GM12878 (cell line): ENCODE measurements around the gene LRSAM1. TPM values are rescaled to one million over a fixed set of nuclear protein-coding genes. Genes with fewer than 3 reads are reported as not detected.

ENCODE experiments used
- ATAC-seq: fragments of 200-7000 bp; cut with Tn5 transposase; 3 replicates; pipeline ENCODE4 v1.9.1; 2020; ENCODE audit warnings: mild to moderate bottlenecking, moderate library complexity
- BruUV-seq: library from RNA; stranded (reverse); fragments of 400-500 nt; replicated peaks from 2 replicates; lab custom pipeline; 2021; lab: Mats Ljungman, UMichigan
- CTCF ChIA-PET: fragments of 300-600 bp; sonication (Branson Sonifier 250); formaldehyde crosslinking; extraction: SDS; loops from one replicate; lab custom pipeline; 2021; ENCODE audit warnings: inconsistent platforms; lab: Yijun Ruan, JAX
- POLR2A ChIA-PET: fragments of 350-600 bp; formaldehyde crosslinking; extraction: SDS; loops from one replicate; lab custom pipeline; 2021; ENCODE audit warnings: inconsistent platforms; lab: Charles Lee
- RAD21 ChIA-PET: fragments of 300-600 bp; sonication (Branson Sonifier 250); formaldehyde crosslinking; loops from one replicate; lab custom pipeline; 2023; ENCODE audit warnings: antibody characterized with exemption; ENCODE audit not compliant: unreplicated experiment; lab: Charles Lee
- SMC1A ChIA-PET: fragments of 300-600 bp; sonication (Branson Sonifier 250); formaldehyde crosslinking; loops from one replicate; lab custom pipeline; 2023; ENCODE audit not compliant: unreplicated experiment, uncharacterized antibody; lab: Charles Lee
- DNase-seq: peaks from one replicate; pipeline ENCODE4 v3.0.0-alpha.2; 2011; ENCODE audit warnings: low read depth, low spot score
- FAIRE-seq: peaks from 3 replicates; lab custom pipeline; 2011; peaks lifted over from hg19 to GRCh38; lab: Jason Lieb, UNC
- H2AFZ ChIP-seq: 2 replicates; pipeline ENCODE4 v1.6.0; 2011; ENCODE audit warnings: low read depth, low read length, control low read depth; ENCODE audit not compliant: control insufficient read depth
- H3K27ac ChIP-seq: 2 replicates; pipeline ENCODE4 v1.5.1; 2011; ENCODE audit warnings: control low read depth; ENCODE audit not compliant: control insufficient read depth, insufficient read depth
- H3K27me3 ChIP-seq, 2 experiments: replicated peaks in 1 of 2; 2 replicates each; pipeline versions ENCODE4 v1.6.0 to v1.6.1; 2011; ENCODE audit warnings: low read length in 1 of 2; ENCODE audit not compliant: control insufficient read depth in 2 of 2, insufficient read depth in 2 of 2
- H3K36me3 ChIP-seq, 2 experiments: 2 replicates each; pipeline ENCODE4 v1.5.1; 2011; ENCODE audit warnings: low read length in 1 of 2; ENCODE audit not compliant: control insufficient read depth in 2 of 2, insufficient read depth in 2 of 2
- H3K4me1 ChIP-seq: 2 replicates; pipeline ENCODE4 v1.6.1; 2011; ENCODE audit warnings: mild to moderate bottlenecking, low read length, moderate library complexity, mixed read lengths; ENCODE audit not compliant: control insufficient read depth, insufficient read depth
- H3K4me2 ChIP-seq: 2 replicates; pipeline ENCODE4 v1.6.0; 2011; ENCODE audit warnings: control low read depth; ENCODE audit not compliant: control insufficient read depth, insufficient read depth
- H3K4me3 ChIP-seq: fragments of 200-600 bp; sonication (generic); 2 replicates; pipeline ENCODE4 v1.5.1; 2016
- H3K79me2 ChIP-seq: 2 replicates; pipeline ENCODE4 v1.6.0; 2011; ENCODE audit warnings: low read length; ENCODE audit not compliant: control insufficient read depth, insufficient read depth
- H3K9ac ChIP-seq: 2 replicates; pipeline ENCODE4 v1.8.0; 2011; ENCODE audit warnings: low read length, control low read depth, mixed read lengths; ENCODE audit not compliant: control insufficient read depth, insufficient read depth
- H3K9me3 ChIP-seq: replicated peaks from 3 replicates; pipeline ENCODE4 v1.5.1; 2011; ENCODE audit warnings: mild to moderate bottlenecking, low read length; ENCODE audit not compliant: control insufficient read depth, insufficient read depth
- H4K20me1 ChIP-seq: 2 replicates; pipeline ENCODE4 v1.6.0; 2011; ENCODE audit not compliant: control insufficient read depth, insufficient read depth
- JUND ChIP-seq: IDR thresholded peaks from 2 replicates; pipeline ENCODE4 v1.6.1; 2012; ENCODE audit warnings: low read depth, mild to moderate bottlenecking, low read length, improper control_type of control experiment, moderate library complexity
- KLF5 ChIP-seq: fragments of 450-650 bp; IDR thresholded peaks from 2 replicates; pipeline ENCODE4 v1.6.1; 2014; ENCODE audit warnings: mild to moderate bottlenecking; ENCODE audit not compliant: partially characterized antibody
- MEF2B ChIP-seq: fragments of 450-650 bp; IDR thresholded peaks from 2 replicates; pipeline ENCODE4 v1.6.1; 2018; ENCODE audit warnings: mild to moderate bottlenecking, moderate library complexity; ENCODE audit not compliant: partially characterized antibody, poor library complexity, severe bottlenecking
- MXI1 ChIP-seq: fragments of 150-350 bp; IDR thresholded peaks from 2 replicates; pipeline ENCODE4 v1.6.1; 2011; ENCODE audit warnings: low read depth, mild to moderate bottlenecking, inconsistent platforms, low read length, improper control_type of control experiment
- NR2C2 ChIP-seq: IDR thresholded peaks from 2 replicates; pipeline ENCODE4 v1.6.1; 2011; ENCODE audit warnings: borderline replicate concordance, low read depth; ENCODE audit not compliant: control insufficient read depth, insufficient read length
- POLR2AphosphoS2 ChIP-seq: IDR thresholded peaks from 2 replicates; pipeline ENCODE4 v1.6.1; 2011; ENCODE audit warnings: low read depth, mild to moderate bottlenecking, low read length, improper control_type of control experiment, moderate library complexity
- RCOR1 ChIP-seq: conservative IDR thresholded peaks from 2 replicates; pipeline ENCODE4 v1.6.1; 2012; ENCODE audit warnings: low read depth, low read length, improper control_type of control experiment
- RFX5 ChIP-seq: IDR thresholded peaks from 2 replicates; pipeline ENCODE4 v1.6.1; 2011; ENCODE audit warnings: low read depth, low read length, improper control_type of control experiment
- RUNX3 ChIP-seq: IDR thresholded peaks from 2 replicates; pipeline ENCODE4 v1.6.1; 2012; ENCODE audit warnings: low read length, inconsistent platforms
- YBX1 ChIP-seq: fragments of 450-650 bp; IDR thresholded peaks from 2 replicates; pipeline ENCODE4 v1.6.1; 2016; ENCODE audit warnings: antibody characterized with exemption
- WGBS: methylation state at CpG from one replicate; pipeline ENCODE4 v1.1.6; 2016; ENCODE audit warnings: low lambda C conversion rate; ENCODE audit not compliant: insufficient replicate concordance, insufficient coverage; ENCODE audit errors: missing lambda C conversion rate; 5-methylcytosine and 5-hydroxymethylcytosine counted together
- in situ Hi-C: fragments of 300-500 bp; cut with MboI; formaldehyde crosslinking; loops from 9 replicates; pipeline ENCODE4 v1.14.3; 2018; ENCODE audit warnings: mixed read lengths
- intact Hi-C: fragments of 100-400 bp; cut with micrococcal nuclease; formaldehyde crosslinking; loops from one replicate; pipeline ENCODE4 v1.14.2; 2022; ENCODE audit not compliant: unreplicated experiment
- polyA plus RNA-seq, 11 experiments: library from polyadenylated mRNA; depleted of rRNA in 4 of 11; unstranded in 6 of 11; stranded (reverse) in 5 of 11; fragments of >200 nt; fragmentation: Nextera tagmentation in 4 of 11; fragmentation: Illumina TruSeq in 1 of 11; extraction: Ambion mirVana in 4 of 11; extraction: Trizol in 1 of 11; gene quantifications; 1 replicate in 1 of 11; 2 replicates in 10 of 11; pipeline versions ENCODE4 v1.2.1 to v1.2.3, GENCODE V29; 2011 to 2016; ENCODE audit warnings: inconsistent platforms in 2 of 11, missing spikeins in 2 of 11, low read depth in 1 of 11
- total RNA-seq, 4 experiments: library from RNA; depleted of rRNA in 3 of 4; stranded (reverse); fragments of >200 nt in 3 of 4; fragmentation: Illumina TruSeq in 1 of 4; extraction: Trizol in 1 of 4; gene quantifications; 2 replicates each; pipeline versions ENCODE4 v1.2.1 to v1.2.3, GENCODE V29; 2013 to 2021
- TF ChIP-seq, protein P1 (sequence below): fragments of 450-650 bp; IDR thresholded peaks from 2 replicates; pipeline ENCODE4 v1.6.1; 2018; ENCODE audit warnings: borderline replicate concordance, mild to moderate bottlenecking; ENCODE audit not compliant: partially characterized antibody

Gene LRSAM1
- total and polyA plus RNA-seq, 10 of the 15 experiments (the other 5 are each of a cell fraction or from before 2014, with no cell fraction given), result 0.14 to 23.4 (median 11.7) TPM

GRCh38 chr9:127473501-127473900, 22.2 kb downstream of the LRSAM1 start:
- 97% methylated on average over 10 of the region's 10 CpGs for WGBS
- no peak for DNase-seq

GRCh38 chr9:127473932-127474331, 22.6 kb downstream of the LRSAM1 start:
- no peak for ATAC-seq
- H3K4me3 ChIP-seq, result no peak overlapping the region
- no peak overlapping the region for H3K9ac ChIP-seq
- H4K20me1 ChIP-seq, result no peaks in the 10 kb centered on the region
- FAIRE-seq, result no peak
- ChIA-PET SMC1A (no interaction called here), CTCF (no interaction called here), RAD21 (no interaction called here), POLR2A (no interaction called here)
- H3K36me3 ChIP-seq, result peaks cover 0 to 8% of the 10 kb centered on the region in 2 experiments; a peak in 2 of 4 replicates
- H3K27me3 ChIP-seq, result no peaks in the 10 kb centered on the region
- intact Hi-C loops, result no loop called here
- no peak overlapping the region for H3K4me2 ChIP-seq
- H3K27ac ChIP-seq, result no peak overlapping the region
- H3K4me1 ChIP-seq, result no peaks in the 10 kb centered on the region
- in situ Hi-C loops, result no loop called here
- H2AFZ ChIP-seq, result no peak overlapping the region
- H3K79me2 ChIP-seq, result no peaks in the 10 kb centered on the region
- no peak for TF ChIP-seq POLR2AphosphoS2
- no peak for TF ChIP-seq NR2C2
- TF ChIP-seq, protein P1, sequence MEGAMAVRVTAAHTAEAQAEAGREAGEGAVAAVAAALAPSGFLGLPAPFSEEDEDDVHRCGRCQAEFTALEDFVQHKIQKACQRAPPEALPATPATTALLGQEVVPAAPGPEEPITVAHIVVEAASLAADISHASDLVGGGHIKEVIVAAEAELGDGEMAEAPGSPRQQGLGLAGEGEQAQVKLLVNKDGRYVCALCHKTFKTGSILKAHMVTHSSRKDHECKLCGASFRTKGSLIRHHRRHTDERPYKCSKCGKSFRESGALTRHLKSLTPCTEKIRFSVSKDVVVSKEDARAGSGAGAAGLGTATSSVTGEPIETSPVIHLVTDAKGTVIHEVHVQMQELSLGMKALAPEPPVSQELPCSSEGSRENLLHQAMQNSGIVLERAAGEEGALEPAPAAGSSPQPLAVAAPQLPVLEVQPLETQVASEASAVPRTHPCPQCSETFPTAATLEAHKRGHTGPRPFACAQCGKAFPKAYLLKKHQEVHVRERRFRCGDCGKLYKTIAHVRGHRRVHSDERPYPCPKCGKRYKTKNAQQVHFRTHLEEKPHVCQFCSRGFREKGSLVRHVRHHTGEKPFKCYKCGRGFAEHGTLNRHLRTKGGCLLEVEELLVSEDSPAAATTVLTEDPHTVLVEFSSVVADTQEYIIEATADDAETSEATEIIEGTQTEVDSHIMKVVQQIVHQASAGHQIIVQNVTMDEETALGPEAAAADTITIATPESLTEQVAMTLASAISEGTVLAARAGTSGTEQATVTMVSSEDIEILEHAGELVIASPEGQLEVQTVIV, result no peak
- no peak for TF ChIP-seq MXI1
- no peak for TF ChIP-seq MEF2B
- H3K9me3 ChIP-seq, result no peaks in the 10 kb centered on the region
- BruUV-seq, result no TSS peak
- DNase-seq, result no peak
- WGBS, result 84% methylated on average over 4 of the region's 4 CpGs

More at GRCh38 chr9:127473501-127473900, 22.2 kb downstream of the LRSAM1 start:
- SMC1A ChIA-PET, result no interaction called here
- Histone ChIP-seq H3K4me3 (no peak overlapping the region), H2AFZ (no peak overlapping the region), H3K27ac (no peak overlapping the region), H4K20me1 (no peaks in the 10 kb centered on the region), H3K27me3 (no peaks in the 10 kb centered on the region), H3K4me1 (no peaks in the 10 kb centered on the region), H3K9ac (no peak overlapping the region), H3K4me2 (no peak overlapping the region), H3K9me3 (no peaks in the 10 kb centered on the region), H3K36me3 (peaks cover 0 to 5% of the 10 kb centered on the region in 2 experiments; a peak in 2 of 4 replicates), H3K79me2 (no peaks in the 10 kb centered on the region)
- RAD21 ChIA-PET, result no interaction called here
- BruUV-seq, result no TSS peak
- in situ Hi-C loops (no loop called here), intact Hi-C loops (no loop called here)
- FAIRE-seq (no peak), ATAC-seq (no peak)
- POLR2A ChIA-PET, result no interaction called here
- TF ChIP-seq KLF5 (no peak), RFX5 (no peak), RCOR1 (no peak), RUNX3 (no peak), JUND (no peak), YBX1 (no peak)
- CTCF ChIA-PET, result no interaction called here
